Type B pancreatic cell (in vitro differentiated cells): ENCODE data around the gene RETSAT. TPM values are rescaled to one million over a fixed set of nuclear protein-coding genes. Genes with fewer than 3 reads are reported as not detected.
A peak's percentile ranks its signal among the peaks of the same experiment; 100 is the strongest.
"Not testable (repeated sequence)": the region's sequence is repeated elsewhere in the genome, so short reads cannot be mapped to it uniquely, and the experiment has no call there.

Experiments used
- DNase-seq: peaks from one replicate; pipeline ENCODE4 v3.0.0; 2021; ENCODE audit warnings: mixed read lengths; ENCODE audit not compliant: unreplicated experiment; ENCODE audit errors: extremely low spot score
- H3K27ac Mint-ChIP-seq: 2 replicates; pipeline ENCODE4 v1.8.0; 2021; ENCODE audit warnings: mild to moderate bottlenecking, mixed read lengths
- H3K27me3 Mint-ChIP-seq: 2 replicates; pipeline ENCODE4 v1.8.0; 2021; ENCODE audit warnings: mixed read lengths
- H3K36me3 Mint-ChIP-seq: 2 replicates; pipeline ENCODE4 v1.8.0; 2021; ENCODE audit warnings: mixed read lengths
- H3K4me1 Mint-ChIP-seq: one replicate; pipeline ENCODE4 v1.8.0; 2021; ENCODE audit warnings: mixed read lengths; ENCODE audit not compliant: unreplicated experiment
- H3K4me3 Mint-ChIP-seq: 2 replicates; pipeline ENCODE4 v1.8.0; 2021; ENCODE audit warnings: mild to moderate bottlenecking, mixed read lengths
- H3K9me3 Mint-ChIP-seq: 2 replicates; pipeline ENCODE4 v1.8.0; 2021; ENCODE audit warnings: mixed read lengths
- total RNA-seq: library from RNA; stranded (reverse); gene quantifications from 2 replicates; pipeline ENCODE4 v1.2.1, GENCODE V29; 2021; ENCODE audit warnings: low replicate concordance
- TF ChIP-seq, protein P1 (sequence below): fragments of 200-600 bp; sonication (generic); conservative IDR thresholded peaks from 2 replicates; pipeline ENCODE4 v1.5.0; 2021; ENCODE audit warnings: antibody characterized with exemption, mild to moderate bottlenecking

The RETSAT gene
- total RNA-seq, 1 donor from 2014 or later: 31.3 TPM

DNA sequence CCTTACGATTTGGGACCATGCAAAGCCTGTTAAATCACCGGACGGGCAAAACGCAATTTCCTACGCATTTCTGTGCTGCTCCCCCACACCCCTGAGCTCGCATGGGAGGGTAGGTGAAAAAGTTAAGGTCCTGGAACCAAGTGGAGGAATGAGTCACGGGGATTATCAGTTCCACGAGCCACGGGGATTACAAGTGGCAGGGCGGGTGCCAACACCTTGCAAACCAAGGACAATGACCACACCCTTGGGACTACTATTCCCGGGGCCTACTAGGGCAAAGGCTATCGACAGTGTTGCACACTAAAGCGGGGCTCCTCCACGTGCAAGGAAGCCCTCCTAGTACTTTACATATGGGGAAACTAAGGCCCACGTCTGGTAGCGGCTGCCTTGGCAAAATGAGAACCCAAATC, 447 bp downstream of the RETSAT start:
- Mint-ChIP-seq H3K4me1 (peaks cover 29% of the 10 kb centered on the region), H3K4me3 (peak overlapping the region; percentile 100), H3K27me3 (no peaks in the 10 kb centered on the region), H3K9me3 (no peaks in the 10 kb centered on the region), H3K36me3 (peaks cover 8% of the 10 kb centered on the region), H3K27ac (peak overlapping the region; percentile 94)
- TF ChIP-seq, protein P1, sequence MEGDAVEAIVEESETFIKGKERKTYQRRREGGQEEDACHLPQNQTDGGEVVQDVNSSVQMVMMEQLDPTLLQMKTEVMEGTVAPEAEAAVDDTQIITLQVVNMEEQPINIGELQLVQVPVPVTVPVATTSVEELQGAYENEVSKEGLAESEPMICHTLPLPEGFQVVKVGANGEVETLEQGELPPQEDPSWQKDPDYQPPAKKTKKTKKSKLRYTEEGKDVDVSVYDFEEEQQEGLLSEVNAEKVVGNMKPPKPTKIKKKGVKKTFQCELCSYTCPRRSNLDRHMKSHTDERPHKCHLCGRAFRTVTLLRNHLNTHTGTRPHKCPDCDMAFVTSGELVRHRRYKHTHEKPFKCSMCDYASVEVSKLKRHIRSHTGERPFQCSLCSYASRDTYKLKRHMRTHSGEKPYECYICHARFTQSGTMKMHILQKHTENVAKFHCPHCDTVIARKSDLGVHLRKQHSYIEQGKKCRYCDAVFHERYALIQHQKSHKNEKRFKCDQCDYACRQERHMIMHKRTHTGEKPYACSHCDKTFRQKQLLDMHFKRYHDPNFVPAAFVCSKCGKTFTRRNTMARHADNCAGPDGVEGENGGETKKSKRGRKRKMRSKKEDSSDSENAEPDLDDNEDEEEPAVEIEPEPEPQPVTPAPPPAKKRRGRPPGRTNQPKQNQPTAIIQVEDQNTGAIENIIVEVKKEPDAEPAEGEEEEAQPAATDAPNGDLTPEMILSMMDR: no peak
- DNase-seq: no peak

DNA sequence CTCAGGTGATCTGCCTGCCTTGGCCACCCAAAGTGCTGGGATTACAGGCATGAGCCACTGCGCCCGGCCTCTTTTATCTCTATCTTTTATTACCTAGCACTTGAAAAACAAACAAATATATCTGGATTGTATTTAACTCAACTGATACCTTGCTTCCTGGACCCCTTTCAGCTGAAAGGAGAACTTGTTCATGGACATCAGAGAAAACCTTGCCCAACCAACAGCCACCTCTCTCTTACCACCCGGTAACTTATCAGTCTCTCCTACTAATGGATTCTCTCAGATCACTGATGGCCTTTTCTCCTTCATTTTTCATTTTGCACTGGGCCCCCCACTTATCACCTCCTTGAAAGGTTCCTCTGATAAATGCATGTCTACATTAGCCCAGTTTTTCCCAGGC, 6.7 kb downstream of the RETSAT start:
- DNase-seq: no peak
- H3K4me1 Mint-ChIP-seq: no peaks in the 10 kb centered on the region
- no peaks in the 10 kb centered on the region for H3K9me3 Mint-ChIP-seq
- H3K36me3 Mint-ChIP-seq: peaks cover 19% of the 10 kb centered on the region
- no peak overlapping the region for H3K4me3 Mint-ChIP-seq
- no peak overlapping the region for H3K27ac Mint-ChIP-seq
- TF ChIP-seq, protein P1: no peak
- no peaks in the 10 kb centered on the region for H3K27me3 Mint-ChIP-seq

DNA sequence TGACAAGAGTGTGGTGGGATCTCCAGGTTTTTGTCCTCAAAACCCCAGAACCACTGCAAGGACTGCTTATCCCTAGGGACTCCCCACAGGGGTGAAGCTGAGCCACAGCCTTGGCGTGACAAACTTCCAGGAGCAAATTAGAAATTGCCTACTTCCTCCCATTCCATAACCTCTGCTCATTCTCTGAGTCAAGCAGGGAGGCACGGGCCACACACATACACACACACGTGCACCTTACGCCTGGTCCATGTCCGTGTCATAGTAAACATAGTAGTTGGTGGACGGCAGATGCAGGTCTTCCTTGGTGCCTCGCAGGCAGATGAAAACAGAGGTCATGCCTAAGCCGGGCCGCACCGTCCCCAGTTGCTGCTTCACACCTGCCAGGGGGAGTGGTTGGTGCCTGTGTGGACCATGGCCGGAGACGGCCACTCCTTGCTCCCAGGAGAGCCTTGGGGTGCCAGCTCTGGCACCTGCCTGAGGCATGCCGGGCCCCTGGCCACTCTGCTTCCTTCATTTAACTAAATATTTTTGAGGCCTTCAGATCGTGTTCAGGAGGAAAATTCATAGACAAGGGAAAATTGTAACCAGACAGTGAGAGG, 9.9 kb downstream of the RETSAT start:
- Mint-ChIP-seq H3K36me3 (peaks cover 11% of the 10 kb centered on the region), H3K27ac (no peak overlapping the region), H3K4me1 (peaks cover 8% of the 10 kb centered on the region), H3K9me3 (no peaks in the 10 kb centered on the region), H3K27me3 (no peaks in the 10 kb centered on the region), H3K4me3 (no peak overlapping the region)
- TF ChIP-seq, protein P1: no peak
- no peak for DNase-seq

DNA sequence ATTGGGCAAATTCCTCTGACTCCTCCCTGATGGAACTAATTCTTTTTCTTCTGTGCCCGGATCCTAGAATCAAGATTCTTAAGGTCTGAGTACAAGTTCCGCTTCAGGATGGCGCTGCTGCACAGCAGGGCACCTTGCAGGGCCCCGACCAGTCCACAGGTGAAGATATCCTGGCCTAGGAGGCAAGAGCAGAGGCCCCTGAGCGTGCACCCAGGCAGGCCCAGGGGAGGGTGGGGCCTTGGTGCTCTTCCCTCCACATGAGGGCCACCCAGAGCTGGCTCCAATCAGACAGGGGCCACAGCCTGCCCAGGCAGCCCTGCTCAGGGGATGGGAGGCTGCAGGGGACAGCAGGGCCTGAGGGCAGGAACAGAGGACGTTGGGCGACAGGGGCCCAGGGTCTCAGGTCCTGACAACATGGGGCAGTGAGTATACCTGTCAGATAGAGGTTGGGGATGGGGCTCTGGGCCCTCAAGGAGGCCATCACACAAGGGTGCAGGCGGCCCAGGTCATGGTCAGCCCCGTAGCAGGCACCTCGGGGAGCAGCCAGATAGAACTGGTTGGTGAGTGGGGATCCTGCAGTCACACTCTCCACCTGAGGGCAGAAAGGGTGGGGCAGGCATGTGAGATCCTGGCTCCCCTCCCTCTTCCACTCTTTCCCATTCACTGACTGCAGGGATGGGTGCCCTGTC, 11.0 kb downstream of the RETSAT start:
- H3K4me3 Mint-ChIP-seq, DNase-seq, H3K27ac Mint-ChIP-seq, H3K9me3 Mint-ChIP-seq, H3K27me3 Mint-ChIP-seq, H3K4me1 Mint-ChIP-seq: not testable (repeated sequence)
- H3K36me3 Mint-ChIP-seq: peaks cover 11% of the 10 kb centered on the region

DNA sequence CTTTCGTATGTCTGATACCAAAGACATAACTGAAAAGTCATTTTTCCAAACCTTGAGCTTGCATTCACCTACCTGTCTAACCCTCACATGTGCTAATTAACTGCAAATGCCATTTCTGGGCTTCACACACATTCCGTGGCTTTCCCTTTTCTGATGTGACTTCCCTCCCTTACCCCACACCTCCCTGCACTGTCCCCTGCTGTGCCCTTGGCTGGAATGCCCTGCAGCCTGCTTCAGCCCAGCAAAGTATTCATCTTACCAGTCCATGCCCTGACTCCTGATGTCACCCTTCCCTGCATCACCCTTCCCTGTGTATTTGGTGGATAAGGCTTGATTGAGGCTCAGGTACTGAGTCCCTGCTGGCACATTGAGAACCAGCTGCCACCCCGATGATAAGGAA, 12.2 kb downstream of the RETSAT start:
- no peak overlapping the region for H3K4me3 Mint-ChIP-seq
- H3K27me3 Mint-ChIP-seq: peaks cover 4% of the 10 kb centered on the region
- no peak overlapping the region for H3K27ac Mint-ChIP-seq
- TF ChIP-seq, protein P1: no peak
- peaks cover 5% of the 10 kb centered on the region for H3K36me3 Mint-ChIP-seq
- peaks cover 8% of the 10 kb centered on the region for H3K4me1 Mint-ChIP-seq
- H3K9me3 Mint-ChIP-seq: no peaks in the 10 kb centered on the region
- DNase-seq: no peak

DNA sequence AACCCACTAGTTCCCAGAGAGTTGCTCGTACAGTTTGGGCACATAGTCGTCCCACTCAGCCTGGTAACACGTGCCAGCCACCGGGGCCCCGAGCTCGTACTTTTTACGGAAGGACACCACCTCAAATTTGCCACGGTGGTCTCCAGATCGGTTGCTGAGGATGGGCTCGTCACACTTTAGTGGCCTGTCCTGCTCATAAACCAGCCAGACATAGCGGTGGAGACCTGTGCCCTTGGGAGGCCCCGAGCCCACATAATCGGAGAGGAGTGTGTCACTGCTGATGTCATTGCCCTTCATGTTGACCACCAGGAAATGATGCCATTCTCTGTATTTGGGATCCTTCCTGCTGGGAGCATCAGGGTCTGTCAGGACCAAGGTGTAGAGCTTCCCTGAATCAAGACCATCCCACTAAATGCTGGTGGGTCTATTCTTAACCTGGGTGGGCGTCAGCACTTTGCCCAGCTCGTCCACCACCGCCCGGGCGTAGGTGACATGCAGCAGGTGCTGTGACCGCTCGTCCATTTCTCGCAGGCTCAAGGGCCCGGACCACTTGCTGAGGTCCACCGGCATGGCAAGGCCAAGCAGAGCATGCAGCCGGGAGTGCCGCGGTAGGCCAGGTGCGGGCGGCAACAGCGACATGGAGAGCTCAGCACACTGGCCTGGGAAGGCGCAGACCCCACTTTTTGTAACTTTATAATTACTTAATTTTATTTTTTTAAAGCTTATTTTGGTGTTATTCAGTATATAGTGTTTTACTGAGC, 12.9 kb downstream of the RETSAT start:
- Mint-ChIP-seq H3K4me1 (peaks cover 8% of the 10 kb centered on the region), H3K4me3 (no peak overlapping the region), H3K27ac (no peak overlapping the region), H3K9me3 (no peaks in the 10 kb centered on the region), H3K36me3 (peaks cover 5% of the 10 kb centered on the region), H3K27me3 (peaks cover 4% of the 10 kb centered on the region)
- TF ChIP-seq, protein P1: no peak
- no peak for DNase-seq
